Stimulated activated CD4-positive, alpha-beta T cell treated with anti-CD3 and anti-CD28 coated beads, Interleukin-4, amount 100 ng/mL, for 48 hours (primary cell): ENCODE data around the gene LDLRAD4.

ENCODE experiments used
- DNase-seq, 2 donors: peaks; one replicate each; pipeline ENCODE4 v3.0.0-alpha.2; 2020; ENCODE audit warnings: low read depth in 2 of 2

Gene LDLRAD4

DNA sequence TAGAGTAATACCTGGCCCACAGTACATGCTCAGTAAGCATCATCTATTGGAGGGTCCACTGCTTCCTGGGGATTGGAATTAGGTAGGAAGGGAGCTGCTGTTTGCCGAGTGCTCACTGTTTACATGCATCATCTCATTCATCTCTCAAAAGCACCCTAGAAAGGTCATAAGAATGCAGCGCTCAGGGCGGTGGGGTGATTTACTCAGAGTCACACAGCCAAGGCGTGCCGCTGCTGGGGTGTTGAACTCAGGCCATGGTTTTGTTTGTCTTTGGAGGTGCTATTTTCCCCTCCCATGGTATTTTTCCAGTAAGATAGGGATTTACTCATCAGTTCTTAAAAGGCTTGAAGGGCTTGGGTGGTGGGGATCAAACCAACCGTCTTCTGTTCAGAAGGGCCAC lies 227.5 kb downstream of the LDLRAD4 start:
- no peak for DNase-seq

DNA sequence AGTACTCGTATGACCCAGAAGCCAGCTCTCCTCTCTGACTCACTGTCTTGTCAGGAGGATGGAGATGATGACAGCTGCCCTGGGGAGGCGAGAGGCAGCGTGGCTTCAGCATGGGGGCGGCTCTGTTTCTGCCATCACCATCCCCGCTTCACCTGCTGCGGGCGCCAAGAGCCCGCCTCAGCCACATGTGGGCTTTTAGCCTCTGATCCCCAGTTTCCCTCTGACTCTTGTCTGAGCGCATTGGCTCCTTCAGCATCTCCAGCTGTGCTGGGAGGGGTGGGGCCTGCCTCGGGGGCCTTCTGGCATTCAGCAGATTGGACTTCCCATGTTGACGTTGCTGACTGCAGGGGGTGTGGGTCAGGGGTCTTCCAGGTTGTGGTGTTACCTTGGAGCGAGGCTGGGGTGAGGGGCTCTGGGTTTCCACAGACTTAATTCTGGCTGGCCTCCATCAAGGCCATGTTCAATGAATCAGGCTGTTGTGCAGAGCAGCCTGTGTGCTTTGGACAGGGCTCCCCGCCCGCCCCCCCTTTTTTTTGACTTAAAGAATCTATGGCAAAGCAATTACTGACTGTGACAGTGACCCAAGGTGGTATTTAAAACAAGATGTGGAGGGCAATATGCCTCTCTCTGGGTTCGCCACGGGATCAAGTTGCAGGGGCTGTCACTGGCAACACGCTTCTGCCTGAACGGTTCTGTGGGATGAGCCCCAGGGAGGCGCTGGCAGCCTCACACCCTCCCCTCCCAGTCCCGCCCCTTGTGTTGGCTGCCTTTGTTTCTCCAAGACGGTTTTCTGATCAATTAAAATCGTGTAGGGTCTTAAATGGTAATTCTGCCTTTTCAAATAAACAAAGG lies 228.3 kb downstream of the LDLRAD4 start:
- peak; percentile 23 to 44 for DNase-seq

DNA sequence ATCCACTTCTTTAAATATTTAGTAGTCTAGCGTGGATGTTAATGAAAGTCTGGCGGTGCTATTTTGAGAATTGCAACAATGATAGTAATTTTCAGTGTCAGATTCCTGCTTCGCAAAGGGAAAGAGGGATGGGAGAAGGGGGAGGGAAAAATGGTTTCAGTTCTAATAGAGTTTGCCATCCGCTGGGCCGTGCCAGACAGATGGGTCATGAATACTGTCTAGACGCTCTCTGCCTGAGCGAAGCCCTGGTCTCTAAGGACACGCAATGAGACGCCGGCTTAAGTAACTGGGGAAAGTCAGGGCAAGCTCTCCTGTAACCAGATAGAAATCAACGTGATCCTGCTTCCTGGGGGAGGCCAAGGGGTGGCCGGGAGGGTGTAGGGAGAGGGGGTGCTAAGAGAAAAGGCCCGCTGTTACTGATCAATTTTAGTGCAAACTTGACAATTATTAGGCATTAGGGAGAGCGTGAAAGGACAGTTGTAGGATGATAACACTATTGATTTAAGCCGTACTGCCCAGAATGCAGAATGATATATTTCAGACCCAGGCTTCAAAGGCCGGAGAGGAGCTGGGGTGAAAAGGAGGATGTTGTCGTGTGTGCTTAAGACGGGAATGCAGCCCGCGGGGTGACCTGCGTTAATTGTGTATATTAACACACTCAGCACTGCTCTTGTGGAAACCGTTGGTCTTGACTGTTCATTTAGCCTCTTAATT lies 229.2 kb downstream of the LDLRAD4 start:
- DNase-seq, result no peak

DNA sequence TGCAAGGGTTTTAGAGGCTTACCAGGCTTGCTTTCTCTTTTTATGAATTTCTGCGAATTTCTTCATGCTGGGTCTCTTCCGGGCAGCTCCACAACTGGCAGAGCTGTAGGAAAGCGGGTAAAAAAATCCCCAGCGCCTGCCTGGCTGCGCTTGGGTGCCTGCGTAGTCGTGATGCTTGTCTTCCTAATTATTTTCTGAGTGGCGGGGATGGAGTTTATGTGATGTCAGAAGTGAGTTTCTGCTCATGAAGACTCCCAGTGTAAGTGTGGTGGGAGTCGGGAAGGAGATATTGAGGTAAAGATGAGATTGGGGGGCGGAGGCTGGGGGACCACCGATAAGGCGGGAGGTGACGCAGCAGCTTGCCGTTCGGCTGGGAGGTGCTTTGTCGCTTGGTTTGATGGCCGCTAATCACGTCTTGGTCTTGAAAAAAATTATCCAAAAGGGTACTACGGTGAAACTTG lies 229.8 kb downstream of the LDLRAD4 start:
- no peak for DNase-seq

DNA sequence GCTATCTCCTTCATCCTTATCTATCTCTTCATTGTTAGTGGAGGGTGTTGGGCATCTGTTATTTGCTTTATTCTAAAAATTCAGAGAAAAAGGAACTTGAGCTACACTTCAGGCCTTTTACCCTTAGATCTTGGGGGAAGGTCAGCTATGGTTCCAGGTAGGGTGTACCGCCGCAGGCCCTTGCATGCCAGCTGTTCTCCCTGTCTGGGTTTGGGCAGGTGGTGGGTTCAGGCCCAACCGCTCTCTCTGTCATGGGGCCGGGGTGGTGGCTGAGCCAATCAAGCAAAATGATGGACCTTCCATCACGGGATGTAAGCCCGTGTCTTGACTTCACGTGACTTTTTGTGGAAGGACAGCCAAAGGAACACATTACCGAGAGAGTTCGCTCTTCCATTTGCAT lies 231.1 kb downstream of the LDLRAD4 start:
- DNase-seq, result no peak

DNA sequence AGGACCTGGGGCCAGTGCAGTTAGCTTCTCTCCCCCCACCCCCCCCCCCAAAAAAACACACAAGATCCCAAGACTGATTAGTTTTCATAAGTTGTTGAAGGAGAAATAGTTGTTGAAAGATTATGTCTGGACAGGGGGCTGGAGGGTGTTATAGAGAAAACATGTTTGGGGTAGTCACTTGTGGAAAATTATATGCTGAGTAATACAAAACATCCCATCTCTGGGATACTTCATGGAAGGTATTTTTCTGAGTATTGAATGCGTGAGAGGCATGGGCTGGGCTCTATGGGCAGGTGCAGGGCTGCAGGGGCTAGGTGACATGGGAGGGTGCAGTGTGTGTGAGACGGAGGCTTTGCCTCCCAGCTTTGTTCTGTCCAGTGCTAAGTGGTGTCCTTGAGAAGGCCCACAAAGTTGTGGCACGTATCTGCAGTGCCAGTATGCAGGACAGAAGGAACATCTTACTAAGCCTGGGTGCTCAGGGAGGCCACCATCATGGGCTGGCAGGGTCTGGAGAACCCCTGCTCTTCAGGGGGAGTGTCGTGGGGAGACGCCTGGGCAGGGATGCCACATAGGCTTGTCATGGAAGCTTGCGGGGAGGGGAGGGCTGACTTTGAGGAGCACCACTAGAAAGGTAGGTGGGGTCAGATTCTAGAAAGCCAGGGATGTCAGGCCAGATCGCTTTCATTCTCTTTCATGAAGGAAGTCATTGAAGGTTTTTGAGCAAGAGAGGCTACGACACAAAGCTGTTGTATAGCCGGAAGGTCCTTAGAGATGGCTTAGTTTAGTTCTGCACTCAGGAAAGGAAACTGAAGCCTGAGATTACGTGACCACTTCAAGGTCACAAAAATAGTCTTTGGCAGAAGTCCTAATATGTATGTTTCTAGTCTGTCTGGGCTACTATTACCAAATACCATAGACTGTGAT lies 232.0 kb downstream of the LDLRAD4 start:
- DNase-seq, result no peak

DNA sequence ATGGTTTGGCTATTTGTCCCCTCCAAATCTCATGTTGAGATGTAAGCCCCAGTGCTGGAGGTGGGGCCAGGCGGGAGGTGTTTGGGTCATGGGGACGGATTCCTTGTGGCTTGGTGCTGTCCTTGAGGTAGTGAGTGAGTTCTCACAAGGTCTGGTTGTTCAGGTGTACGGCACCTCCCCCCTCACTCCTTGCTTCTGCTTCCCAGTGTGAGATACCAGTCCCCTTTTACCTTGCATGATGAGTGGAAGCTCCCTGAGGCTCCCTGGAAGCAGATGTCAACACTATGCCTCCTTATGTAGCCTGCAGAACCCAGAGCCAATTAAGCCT lies 232.6 kb downstream of the LDLRAD4 start:
- no peak for DNase-seq

DNA sequence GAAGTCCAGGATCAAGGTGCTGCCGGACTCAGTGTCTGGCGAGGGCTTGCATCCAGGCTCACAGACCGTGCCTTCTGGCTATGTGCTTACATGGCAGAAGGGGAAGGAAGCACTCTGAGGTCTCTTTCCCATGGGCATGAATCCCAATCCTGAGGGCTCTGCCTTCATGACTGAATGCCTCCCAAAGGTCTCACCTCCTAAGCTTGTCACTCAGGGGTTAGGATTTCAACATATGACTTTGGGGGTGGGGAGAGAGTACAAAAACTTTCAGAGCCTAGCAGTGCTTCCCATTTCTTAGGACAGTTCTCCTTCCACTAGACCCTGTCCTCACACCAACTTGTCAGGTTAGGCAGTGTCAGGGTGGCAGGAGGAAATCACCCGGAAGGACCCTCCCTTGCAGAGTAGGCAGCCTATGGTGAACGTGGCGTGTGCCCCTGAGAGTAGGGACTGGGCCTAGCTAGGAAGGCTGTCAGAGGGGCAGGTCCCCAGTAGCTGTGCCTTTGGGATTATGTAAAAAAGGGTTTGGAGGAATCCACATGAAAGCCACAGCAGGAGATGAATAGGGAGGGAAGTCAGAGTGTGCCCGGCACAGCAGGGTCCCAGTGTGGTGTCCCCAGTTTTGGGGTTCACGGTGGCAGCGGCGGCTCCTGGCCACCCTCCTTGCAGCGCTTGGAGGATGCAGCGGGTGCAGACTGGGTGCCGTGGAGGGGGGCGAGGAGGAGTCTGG lies 233.3 kb downstream of the LDLRAD4 start:
- DNase-seq, result no peak

DNA sequence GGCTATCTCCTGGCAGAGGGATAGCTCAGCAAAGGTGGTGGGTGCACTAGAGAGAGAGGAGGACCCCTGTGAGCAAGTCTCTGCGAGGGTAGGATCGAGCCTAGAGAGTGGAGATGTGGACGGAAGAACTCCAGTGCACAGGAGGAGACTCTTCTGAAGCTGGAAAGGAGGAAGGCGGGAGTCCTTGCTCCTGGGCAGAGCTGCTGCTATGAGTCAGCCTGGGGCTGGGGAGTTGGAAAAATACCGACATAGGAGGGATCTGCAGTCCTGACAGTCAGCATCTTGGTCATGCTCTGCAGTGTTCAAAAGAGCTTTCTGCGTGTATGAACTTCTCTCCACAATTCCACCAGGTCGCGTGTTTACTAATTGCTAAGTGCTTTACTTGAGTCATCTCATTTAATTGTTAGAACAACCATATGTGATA lies 233.8 kb downstream of the LDLRAD4 start:
- DNase-seq, result no peak

DNA sequence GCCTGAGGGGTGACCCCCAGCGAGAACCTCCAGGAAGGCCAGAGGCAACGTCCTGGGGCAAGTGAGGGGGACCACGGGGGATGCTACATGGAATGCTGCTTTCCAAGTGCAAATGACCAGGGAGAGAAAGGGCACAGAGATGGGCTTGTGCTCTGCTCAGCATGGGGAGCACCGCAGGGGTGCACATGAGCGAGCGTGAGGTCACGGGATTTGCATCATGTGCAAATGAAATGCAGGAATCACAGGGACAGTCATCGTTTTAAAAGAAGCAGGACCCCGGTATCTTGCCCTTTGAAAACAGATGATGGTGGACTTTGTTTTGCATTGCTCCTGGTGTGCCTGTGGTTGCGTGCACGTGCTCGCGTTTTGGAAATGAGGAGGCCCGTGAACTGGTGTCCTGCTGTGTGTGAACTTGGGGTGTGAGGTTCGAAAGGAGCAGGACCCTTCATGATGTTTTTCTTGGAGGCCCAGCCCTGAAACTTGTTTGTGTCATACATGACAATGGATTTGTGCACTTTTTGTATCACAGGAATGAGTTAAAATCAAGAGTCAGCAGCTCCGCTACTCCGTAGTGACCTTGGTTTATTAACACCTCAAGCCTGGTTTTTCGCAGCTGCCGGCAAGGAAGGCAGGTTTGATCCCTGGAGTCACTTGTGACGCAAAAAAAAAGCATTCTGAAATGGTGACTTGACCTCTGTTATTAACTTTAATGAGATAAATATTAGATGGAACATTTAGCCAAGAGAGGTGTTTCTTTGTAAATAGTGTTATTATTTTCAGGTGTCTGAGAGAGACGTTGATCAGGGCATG lies 234.5 kb downstream of the LDLRAD4 start:
- no peak for DNase-seq

DNA sequence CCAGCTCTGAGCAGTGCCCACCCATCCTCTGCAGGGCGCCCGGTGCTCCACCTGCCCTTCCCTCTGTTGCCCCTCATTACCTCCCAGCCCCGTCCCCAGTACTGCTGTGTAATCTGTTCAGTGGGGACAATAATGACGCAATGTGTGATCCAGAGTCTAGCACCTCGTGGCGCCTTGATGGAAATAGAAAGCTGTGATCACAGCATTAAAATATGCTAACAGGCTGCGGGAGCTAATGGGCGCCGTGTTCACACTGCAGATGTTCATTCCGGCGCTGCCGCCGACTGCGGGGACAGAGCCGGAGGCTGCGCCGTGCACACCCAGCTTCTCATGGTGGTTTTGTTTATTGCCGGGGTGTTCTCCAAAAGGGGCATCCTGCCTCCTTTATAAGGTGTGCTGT lies 235.2 kb downstream of the LDLRAD4 start:
- no peak for DNase-seq

DNA sequence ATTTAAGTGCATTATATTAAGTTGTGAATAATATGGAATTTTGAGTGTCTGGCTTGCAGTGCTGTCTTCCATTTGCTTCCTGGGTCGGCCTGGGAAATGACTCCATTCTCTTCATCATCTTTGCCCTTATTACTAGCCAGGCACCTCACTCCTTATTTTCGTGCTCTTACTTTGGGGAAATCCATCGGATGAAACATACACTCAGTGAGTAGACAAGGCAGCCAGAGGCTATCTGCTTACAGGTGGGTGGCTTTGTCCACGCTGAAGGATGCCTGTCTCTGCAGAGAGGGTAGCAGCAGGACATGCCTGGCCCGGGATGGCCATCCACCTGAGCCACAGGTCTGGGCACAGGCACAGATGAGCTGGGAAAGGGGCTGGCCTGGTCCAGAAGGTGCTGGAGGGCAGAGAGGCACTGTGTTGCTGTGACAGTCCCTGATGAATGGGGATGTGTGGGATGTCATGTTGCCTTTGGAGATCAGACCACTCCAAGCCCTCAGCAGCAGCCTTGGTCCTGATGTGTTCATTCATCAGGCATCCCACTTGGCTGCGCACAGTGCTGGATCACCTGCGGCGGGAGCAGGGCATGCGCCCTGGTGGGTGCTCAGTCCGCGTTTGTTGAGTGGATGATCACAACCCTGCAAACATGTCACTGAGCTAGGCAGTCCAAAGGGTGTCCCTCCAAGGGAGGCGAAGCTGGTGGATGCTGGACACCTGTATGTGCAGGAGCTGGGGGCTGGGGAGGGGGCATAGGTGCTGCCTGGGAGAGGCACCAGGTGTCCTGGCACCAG lies 236.0 kb downstream of the LDLRAD4 start:
- DNase-seq, result no peak

DNA sequence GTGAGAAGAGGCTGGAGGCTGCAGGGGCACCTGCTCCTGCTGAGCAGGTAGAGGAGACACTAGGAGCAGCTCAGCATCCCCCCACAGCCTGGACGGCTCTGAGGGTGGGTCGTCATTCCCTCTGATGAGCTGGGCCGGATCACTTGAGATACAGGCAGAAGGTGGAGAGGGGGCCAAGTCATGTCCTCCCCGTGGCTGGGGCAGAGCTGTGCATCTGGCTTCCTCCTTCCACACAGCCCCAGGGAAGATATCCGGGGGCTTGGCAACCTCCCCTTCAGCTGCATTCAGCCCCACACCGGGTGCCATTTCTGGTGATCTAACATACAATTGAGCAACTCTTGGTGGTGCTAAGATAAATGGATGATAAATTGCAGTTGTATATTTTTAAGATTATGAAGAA lies 236.9 kb downstream of the LDLRAD4 start:
- no peak for DNase-seq

DNA sequence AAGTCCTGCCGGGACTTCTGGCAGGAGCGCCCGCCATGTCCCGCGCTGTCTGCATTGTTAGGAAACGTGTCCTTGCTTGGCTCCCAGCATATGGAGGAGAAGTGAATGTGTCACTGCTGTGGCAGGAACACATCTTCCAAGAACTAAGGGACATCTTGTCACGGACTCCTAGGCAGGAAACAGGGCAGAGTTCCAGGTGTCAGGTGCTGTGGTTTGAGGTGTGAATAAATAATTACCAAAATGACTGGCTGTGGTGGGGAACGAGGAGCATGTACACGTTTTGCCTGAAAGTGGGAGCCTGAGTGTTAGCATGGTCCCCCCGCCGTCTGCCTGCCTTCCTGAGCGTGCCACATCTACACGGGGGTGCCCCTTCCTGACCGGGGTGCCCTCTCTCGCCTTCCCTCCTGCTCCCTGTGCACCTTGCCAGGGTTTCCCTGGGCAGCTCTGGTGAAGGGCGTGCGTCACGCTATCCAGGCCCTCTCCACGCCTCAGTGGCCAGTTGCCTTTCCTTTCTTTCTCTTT lies 237.5 kb downstream of the LDLRAD4 start:
- peak in 1 of 2 donors; percentile 34 for DNase-seq

DNA sequence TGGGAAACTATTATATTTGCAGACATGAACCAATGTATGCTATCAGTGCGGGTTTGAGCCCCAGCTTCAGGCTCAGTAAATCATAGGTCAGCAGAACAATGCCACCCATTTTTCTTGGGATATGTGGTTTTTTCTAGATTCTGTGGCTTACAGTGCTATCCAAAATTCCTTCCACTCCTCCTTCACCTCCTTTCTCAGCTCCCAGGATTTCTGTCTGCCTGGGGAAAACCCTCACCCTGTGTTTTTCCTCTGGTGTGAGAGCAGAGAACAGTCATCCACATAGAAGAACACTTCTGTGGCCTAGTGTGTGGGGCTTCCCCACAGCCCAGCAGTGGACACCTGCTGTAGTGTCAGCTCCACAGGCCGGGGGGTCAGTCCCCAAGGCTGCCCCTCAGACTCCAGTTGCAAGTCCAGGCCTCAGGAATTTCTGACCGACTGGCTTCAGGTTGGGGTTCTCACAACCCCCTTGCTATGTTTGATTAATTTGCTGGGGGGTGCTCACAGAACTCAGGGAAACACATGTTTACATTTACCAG lies 238.2 kb downstream of the LDLRAD4 start:
- DNase-seq, result no peak

DNA sequence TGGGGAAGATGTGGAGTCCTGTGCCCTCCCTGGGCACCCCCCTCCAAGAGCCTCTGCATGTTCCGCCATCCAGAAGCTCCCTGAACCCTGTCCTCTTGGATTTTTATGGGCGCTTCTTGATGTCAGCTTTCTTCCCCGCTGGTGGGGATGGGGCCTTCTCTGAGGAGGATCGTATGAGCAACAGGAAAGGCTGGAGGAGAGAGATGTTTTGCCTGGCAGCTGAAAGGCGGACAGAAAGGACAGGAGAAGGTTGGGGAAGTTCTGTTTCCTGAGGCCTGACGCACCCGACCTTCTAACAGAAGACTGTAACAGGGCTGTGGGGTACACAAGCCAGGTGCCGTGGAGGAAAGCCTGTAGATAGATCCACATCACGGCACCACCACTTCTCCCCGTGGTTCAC lies 238.8 kb downstream of the LDLRAD4 start:
- DNase-seq, result no peak

DNA sequence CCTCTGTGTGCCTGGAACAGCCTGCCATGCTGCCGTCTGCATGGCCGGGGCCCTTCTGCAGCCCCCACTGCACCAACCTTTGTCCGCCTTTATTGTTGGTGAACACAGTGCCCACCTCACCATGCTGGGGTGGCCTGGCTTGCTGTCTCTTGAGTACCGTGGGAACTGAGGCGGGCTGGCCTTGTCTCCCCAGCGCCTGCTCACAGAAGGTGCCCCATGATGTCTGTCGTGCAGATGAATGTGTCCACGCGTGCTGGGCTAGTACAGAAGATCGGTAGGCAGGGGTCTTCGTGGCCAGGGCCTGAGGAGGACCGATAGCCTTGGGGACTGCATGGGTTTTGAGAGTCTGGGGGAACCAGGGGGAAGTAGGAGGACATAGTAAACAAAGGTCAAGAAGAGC lies 242.4 kb downstream of the LDLRAD4 start:
- DNase-seq, result no peak

DNA sequence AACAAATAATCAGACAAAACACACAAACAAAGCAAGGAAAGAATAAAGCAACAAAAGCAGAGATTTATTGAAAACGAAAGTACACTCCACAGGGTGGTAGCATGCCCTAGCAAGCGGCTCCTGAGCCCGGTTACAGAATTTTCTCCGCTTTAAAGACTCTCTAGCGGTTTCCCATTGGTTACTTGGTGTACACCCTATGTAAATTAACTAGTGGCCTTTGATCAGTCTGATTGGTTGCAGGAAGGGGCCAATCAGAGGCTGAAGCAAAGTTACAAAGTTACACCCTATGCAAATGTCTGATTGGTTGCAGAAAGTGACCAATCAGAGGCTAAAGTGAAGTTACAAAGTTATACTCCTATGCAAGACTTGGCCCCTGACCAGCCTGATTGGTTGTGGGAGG lies 242.9 kb downstream of the LDLRAD4 start:
- no peak for DNase-seq

DNA sequence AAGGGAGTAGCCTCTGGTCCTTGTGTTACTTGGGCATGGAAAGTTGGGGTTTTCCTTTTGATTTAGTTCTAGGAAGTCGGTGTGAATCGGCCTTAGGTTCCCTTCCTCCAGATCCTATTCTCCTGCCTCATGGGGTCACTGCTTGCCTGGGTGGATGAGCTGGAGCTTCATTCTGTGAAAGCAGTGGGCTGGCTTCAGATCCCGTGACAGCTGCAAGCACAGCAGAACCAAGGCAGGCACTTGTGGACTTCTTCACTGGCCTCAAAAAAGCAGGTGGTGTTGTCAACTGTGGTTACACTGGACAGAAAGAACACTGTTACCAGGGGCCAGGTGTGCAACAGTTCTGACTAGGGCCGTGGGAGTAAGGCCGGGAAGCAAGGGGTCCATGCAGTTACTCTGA lies 243.4 kb downstream of the LDLRAD4 start:
- no peak for DNase-seq
